Kidney (tissue), 14 donors: Measurements from ENCODE around the gene SNX15. TPM values are rescaled to one million over a fixed set of nuclear protein-coding genes. Genes with fewer than 3 reads are reported as not detected.

Experiments
- DNase-seq, 5 donors: peaks; one replicate each; pipeline ENCODE4 v3.0.0-alpha.2; 2013 to 2020
- FAIRE-seq: peaks from 2 replicates; lab custom pipeline; 2012; peaks lifted over from hg19 to GRCh38; lab: Jason Lieb, UNC
- H3K27ac ChIP-seq, 2 donors: one replicate each; pipeline ENCODE4 v1.7.0; 2013; ENCODE audit warnings: low read depth in 2 of 2, low read length in 2 of 2, inconsistent platforms in 1 of 2
- H3K27me3 ChIP-seq: one replicate; pipeline ENCODE4 v1.7.1; 2013; ENCODE audit warnings: low read length, inconsistent platforms; ENCODE audit not compliant: control insufficient read depth, insufficient read depth
- H3K36me3 ChIP-seq, 3 donors: one replicate each; pipeline versions ENCODE4 v1.7.0 to v1.7.1; 2013; ENCODE audit warnings: low read length in 3 of 3, control low read depth in 1 of 3, inconsistent platforms in 1 of 3; ENCODE audit not compliant: insufficient read depth in 3 of 3, control insufficient read depth in 2 of 3
- H3K4me1 ChIP-seq, 3 donors: one replicate each; pipeline versions ENCODE4 v1.7.0 to v1.7.1; 2013; ENCODE audit warnings: low read length in 3 of 3, inconsistent platforms in 1 of 3, low read depth in 1 of 3; ENCODE audit not compliant: control insufficient read depth in 2 of 3, insufficient read depth in 2 of 3
- H3K4me3 ChIP-seq, 3 donors: one replicate each; pipeline versions ENCODE4 v1.7.0 to v1.8.1; 2013; ENCODE audit warnings: low read length in 3 of 3, control low read depth in 1 of 3, inconsistent platforms in 1 of 3
- H3K9ac ChIP-seq, 3 donors: one replicate each; pipeline versions ENCODE4 v1.7.0 to v1.7.1; 2013; ENCODE audit warnings: low read length in 3 of 3, control low read depth in 1 of 3, inconsistent platforms in 1 of 3
- H3K9me3 ChIP-seq, 3 donors: one replicate each; pipeline versions ENCODE4 v1.7.0 to v1.7.1; 2013; ENCODE audit warnings: low read length in 3 of 3, control low read depth in 1 of 3, inconsistent platforms in 1 of 3; ENCODE audit not compliant: control insufficient read depth in 2 of 3, insufficient read depth in 1 of 3
- CTCF ChIP-seq: IDR thresholded peaks from 3 replicates; pipeline ENCODE4 v1.5.1; 2012; ENCODE audit warnings: mild to moderate bottlenecking, moderate library complexity, borderline replicate concordance; ENCODE audit not compliant: insufficient read depth; ENCODE audit errors: extremely low read depth
- intact Hi-C: fragments of 100-400 bp; cut with DNase I; formaldehyde crosslinking; loops from one replicate; pipeline ENCODE4 v1.11.1; 2022
- polyA plus RNA-seq: library from polyadenylated mRNA; stranded (reverse); fragments of 350-450 nt; fragmentation: Illumina TruSeq; extraction: RNeasy Lipid Tissue Mini Kit (QIAGEN cat#74804); gene quantifications from one replicate; pipeline ENCODE4 v1.2.3, GENCODE V29; 2014; ENCODE audit warnings: low read depth, low replicate concordance; ENCODE audit not compliant: insufficient read depth
- total RNA-seq: library from RNA; stranded (reverse); fragmentation: NEBNext Ultra II Directional; extraction: Animal tissue kit (Norgen Biotek cat#: 25700); gene quantifications from one replicate; pipeline ENCODE4 v1.2.1, GENCODE V29; 2021
- donor health status: control.
- donor health status: control.
- donor health status: control.
- donor health status: control.
- donor health status: control.
- donor health status: DM: yes; HTN: yes; CAD: no.
- donor health status: Normal renal cell carcinoma (clear cell type).

The SNX15 gene
- total and polyA plus RNA-seq, 2 donors from 2014 or later, result 27.7 to 29.6 TPM

DNA sequence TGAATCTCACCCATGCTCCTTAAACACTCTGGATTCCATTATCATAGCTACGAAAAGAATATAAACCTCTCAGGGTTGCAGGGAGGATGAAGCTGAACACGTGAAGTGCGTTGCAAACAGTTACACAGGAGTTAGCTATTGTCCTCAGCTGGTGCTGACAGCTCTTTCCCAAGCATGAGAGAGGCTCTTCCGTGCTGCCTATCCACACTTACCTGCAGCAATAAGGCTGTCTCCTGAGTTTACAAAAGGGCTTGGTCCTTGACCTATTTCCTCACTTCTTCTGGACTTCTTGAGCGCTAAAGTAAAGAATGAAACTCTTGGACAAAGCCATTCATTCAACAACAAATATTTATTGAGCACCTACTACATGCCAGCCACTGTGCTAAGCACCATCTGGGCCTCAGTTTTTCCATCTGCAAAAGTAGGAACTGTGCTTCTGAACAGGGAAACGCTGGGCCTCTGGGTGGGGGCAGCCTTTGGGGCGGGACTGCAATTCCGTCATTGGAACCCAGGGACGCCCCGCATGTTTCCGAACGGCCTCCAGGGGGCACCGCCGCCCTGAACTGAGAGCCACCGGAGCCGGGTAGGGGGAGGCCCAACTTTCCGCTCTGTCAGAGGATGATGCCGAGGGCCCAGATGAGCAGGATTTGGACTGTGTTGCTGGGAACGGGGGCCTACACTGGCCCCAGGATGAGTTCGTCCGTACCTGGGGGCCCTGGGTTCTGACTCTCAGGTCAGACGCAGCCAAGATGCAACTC, 13.9 kb upstream of the SNX15 start:
- Histone ChIP-seq H3K4me1 (peaks cover 0 to 10% (median 10%) of the 10 kb centered on the region in 3 donors), H3K36me3 (no peaks in the 10 kb centered on the region), H3K4me3 (peak overlapping the region; percentile 47 to 89 (median 61)), H3K9me3 (no peaks in the 10 kb centered on the region), H3K9ac (peak overlapping the region; percentile 8 to 99 (median 34)), H3K27ac (peak overlapping the region; percentile 89 to 98), H3K27me3 (no peaks in the 10 kb centered on the region)
- peak; percentile 81 for TF ChIP-seq CTCF
- FAIRE-seq (no peak), DNase-seq (peak; percentile 92 to 96 (median 95))
- intact Hi-C loops, result no loop called here

DNA sequence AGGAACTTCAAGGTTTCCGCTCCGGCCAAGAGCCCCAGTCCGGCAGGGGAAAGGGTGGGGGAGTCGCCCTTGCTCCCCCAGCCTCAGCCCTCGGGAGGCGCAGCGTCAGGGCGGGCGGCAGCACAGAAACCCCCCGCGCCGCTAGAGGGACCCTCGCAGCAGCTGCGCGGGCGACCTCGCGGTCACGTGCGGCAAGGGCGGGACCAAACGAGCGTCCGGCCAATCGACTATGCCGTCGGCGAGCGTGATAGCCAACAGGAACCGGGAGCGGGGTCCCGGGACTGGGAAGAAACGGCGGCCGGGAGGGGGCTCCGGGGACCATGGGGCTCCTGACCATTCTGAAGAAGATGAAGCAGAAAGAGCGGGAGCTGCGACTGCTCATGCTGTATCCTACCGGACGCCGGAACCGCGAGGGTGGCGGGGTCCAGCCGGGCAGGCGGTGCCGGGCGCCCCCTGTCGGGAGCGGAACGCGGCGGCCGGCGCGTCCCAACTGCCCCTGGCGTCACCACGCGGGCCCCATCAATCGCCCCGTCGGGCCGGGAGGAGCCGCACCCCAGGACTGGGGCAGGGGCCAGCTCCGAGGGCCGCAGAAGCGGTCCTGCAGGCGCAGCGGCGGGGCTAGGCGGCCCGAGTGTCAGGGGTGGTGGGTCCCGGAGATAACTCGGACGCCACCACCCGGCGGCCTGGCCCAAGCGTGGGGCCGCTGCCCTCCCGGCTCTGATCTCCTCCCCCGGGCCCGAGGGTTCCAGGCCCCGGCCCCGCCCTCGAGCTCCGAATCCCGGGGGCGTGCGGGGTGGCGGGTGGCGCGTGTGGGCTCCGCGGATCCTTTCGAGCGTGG, 13.1 kb upstream of the SNX15 start, which contains the start of gene ARL2:
ARL2 (plus strand) TSS at position 273 of the 838 bp plus-strand sequence; CDS start at position 321, 48 bp downstream.
- H3K27me3 ChIP-seq, result no peaks in the 10 kb centered on the region
- H3K4me1 ChIP-seq, result peaks cover 0 to 10% (median 10%) of the 10 kb centered on the region in 3 donors
- no peak for FAIRE-seq
- H3K9me3 ChIP-seq, result no peaks in the 10 kb centered on the region
- intact Hi-C loops, result no loop called here
- DNase-seq, result peak; percentile 96 to 98 (median 97)
- peak within 1 kb of the TSS; percentile 47 to 89 (median 61) for H3K4me3 ChIP-seq
- H3K27ac ChIP-seq, result peak within 1 kb of the TSS; percentile 89 to 98
- peak within 1 kb of the TSS; percentile 11 to 99 (median 34) for H3K9ac ChIP-seq
- peaks cover 2 to 4% (median 3%) of the 10 kb centered on the region in 3 donors for H3K36me3 ChIP-seq
- peak; percentile 75 for TF ChIP-seq CTCF

DNA sequence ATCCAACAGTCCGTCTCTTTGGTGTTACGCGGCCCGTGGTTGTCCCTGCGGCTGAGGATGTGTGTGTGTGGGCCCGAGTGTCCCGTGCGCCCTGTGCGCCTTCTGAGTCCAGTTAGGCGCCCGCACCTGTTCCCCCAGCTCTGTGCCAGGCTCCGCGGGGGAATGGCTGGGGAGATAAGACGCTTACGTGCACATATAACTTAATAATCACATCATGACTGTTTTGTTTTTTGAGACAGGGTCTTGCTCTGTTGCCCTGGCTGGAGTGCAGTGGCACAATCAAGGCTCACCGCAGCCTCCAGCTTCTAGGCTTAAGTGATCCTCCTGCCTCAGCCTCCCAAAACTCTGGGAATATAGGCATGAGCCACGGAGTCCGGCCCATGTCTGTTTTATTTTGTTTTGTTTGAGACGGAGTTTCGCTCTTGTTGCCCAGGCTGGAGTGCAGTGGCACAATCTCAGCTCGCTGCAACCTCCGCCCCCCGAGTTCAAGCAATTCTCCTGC, 12.5 kb upstream of the SNX15 start:
- Histone ChIP-seq H3K4me3 (peak overlapping the region; percentile 46 to 89 (median 47)), H3K4me1 (peaks cover 0 to 10% (median 10%) of the 10 kb centered on the region in 3 donors), H3K36me3 (peaks cover 2 to 4% (median 3%) of the 10 kb centered on the region in 3 donors), H3K9me3 (no peaks in the 10 kb centered on the region), H3K9ac (peak overlapping the region; percentile 11 to 99 (median 20)), H3K27ac (peak overlapping the region in 1 of 2 donors; percentile 98), H3K27me3 (no peaks in the 10 kb centered on the region)
- intact Hi-C loops, result no loop called here
- no peak for DNase-seq
- no peak for TF ChIP-seq CTCF
- FAIRE-seq, result no peak
